ENCODE data around the gene PDCD11.
A peak's percentile ranks its signal among the peaks of the same experiment; 100 is the strongest.
"Not testable (repeated sequence)": the region's sequence is repeated elsewhere in the genome, so short reads cannot be mapped to it uniquely, and the experiment has no call there.

The PDCD11 gene

GRCh38 chr10:103472005-103472404 lies 75.6 kb downstream of the PDCD11 start:
- peak; percentile 65 for ATAC-seq
- Mint-ChIP-seq H3K9me3 (peaks cover 7% of the 10 kb centered on the region), H3K27ac (peak overlapping the region; percentile 91), H3K4me3 (peak overlapping the region; percentile 79), H3K36me3 (no peaks in the 10 kb centered on the region), H3K27me3 (no peaks in the 10 kb centered on the region), H3K4me1 (peaks cover 61% of the 10 kb centered on the region)

GRCh38 chr10:103473261-103473671 lies 76.8 kb downstream of the PDCD11 start:
- H3K36me3 Mint-ChIP-seq: no peaks in the 10 kb centered on the region
- peak overlapping the region; percentile 91 for H3K27ac Mint-ChIP-seq
- H3K4me3 Mint-ChIP-seq: no peak overlapping the region
- H3K27me3 Mint-ChIP-seq: no peaks in the 10 kb centered on the region
- peaks cover 48% of the 10 kb centered on the region for H3K4me1 Mint-ChIP-seq
- no peak for ATAC-seq
- peaks cover 7% of the 10 kb centered on the region for H3K9me3 Mint-ChIP-seq

- peaks cover 41% of the 10 kb centered on the region for H3K4me1 Mint-ChIP-seq
Observed at GRCh38 chr10:103474077-103474476, 77.7 kb downstream of the PDCD11 start.

GRCh38 chr10:103475437-103475836 lies 79.0 kb downstream of the PDCD11 start:
- Mint-ChIP-seq H3K4me3 (no peak overlapping the region), H3K27me3 (no peaks in the 10 kb centered on the region), H3K36me3 (no peaks in the 10 kb centered on the region), H3K27ac (no peak overlapping the region), H3K4me1 (peaks cover 32% of the 10 kb centered on the region), H3K9me3 (peaks cover 7% of the 10 kb centered on the region)
- no peak for ATAC-seq

More at GRCh38 chr10:103474077-103474476, 77.7 kb downstream of the PDCD11 start:
- Mint-ChIP-seq H3K4me3 (no peak overlapping the region), H3K9me3 (peaks cover 7% of the 10 kb centered on the region), H3K27ac (peak overlapping the region; percentile 4), H3K27me3 (no peaks in the 10 kb centered on the region), H3K36me3 (no peaks in the 10 kb centered on the region)
- ATAC-seq: no peak

- H3K27ac Mint-ChIP-seq: peak overlapping the region; percentile 48
- H3K27me3 Mint-ChIP-seq: no peaks in the 10 kb centered on the region
- ATAC-seq: peak; percentile 10
- no peaks in the 10 kb centered on the region for H3K36me3 Mint-ChIP-seq
- peaks cover 24% of the 10 kb centered on the region for H3K4me1 Mint-ChIP-seq
- no peak overlapping the region for H3K4me3 Mint-ChIP-seq
- peaks cover 3% of the 10 kb centered on the region for H3K9me3 Mint-ChIP-seq
Observed at GRCh38 chr10:103476046-103476768, 79.8 kb downstream of the PDCD11 start.

GRCh38 chr10:103478671-103479070 lies 82.2 kb downstream of the PDCD11 start:
- Mint-ChIP-seq H3K27ac (peak overlapping the region; percentile 16), H3K27me3 (no peaks in the 10 kb centered on the region), H3K9me3 (peaks cover 3% of the 10 kb centered on the region), H3K4me3 (no peak overlapping the region), H3K36me3 (no peaks in the 10 kb centered on the region), H3K4me1 (peaks cover 19% of the 10 kb centered on the region)
- ATAC-seq: no peak

GRCh38 chr10:103479135-103479534 lies 82.7 kb downstream of the PDCD11 start, which contains the start of gene CALHM3:
CALHM3 (minus strand) TSS chr10:103479240; CDS start chr10:103479032, 208 bp downstream.
- H3K27ac Mint-ChIP-seq: peak within 1 kb of the TSS; percentile 72
- no peak for ATAC-seq

GRCh38 chr10:103480521-103480920 lies 84.1 kb downstream of the PDCD11 start:
- Mint-ChIP-seq H3K27ac (peak overlapping the region; percentile 72), H3K9me3 (no peaks in the 10 kb centered on the region), H3K4me1 (peaks cover 13% of the 10 kb centered on the region), H3K27me3 (no peaks in the 10 kb centered on the region), H3K36me3 (no peaks in the 10 kb centered on the region), H3K4me3 (no peak overlapping the region)
- ATAC-seq: no peak

More at GRCh38 chr10:103479135-103479534, 82.7 kb downstream of the PDCD11 start, which contains the start of gene CALHM3:
- H3K27me3 Mint-ChIP-seq: no peaks in the 10 kb centered on the region
- H3K9me3 Mint-ChIP-seq: peaks cover 1% of the 10 kb centered on the region
- no peaks in the 10 kb centered on the region for H3K36me3 Mint-ChIP-seq
- no peak within 1 kb of the TSS for H3K4me3 Mint-ChIP-seq
- peaks cover 16% of the 10 kb centered on the region for H3K4me1 Mint-ChIP-seq

GRCh38 chr10:103481974-103482531 lies 85.6 kb downstream of the PDCD11 start:
- Mint-ChIP-seq H3K27me3 (no peaks in the 10 kb centered on the region), H3K36me3 (no peaks in the 10 kb centered on the region), H3K4me1 (peaks cover 13% of the 10 kb centered on the region), H3K27ac (no peak overlapping the region), H3K4me3 (no peak overlapping the region), H3K9me3 (no peaks in the 10 kb centered on the region)
- peak; percentile 82 for ATAC-seq

- H3K27me3 Mint-ChIP-seq, H3K4me3 Mint-ChIP-seq, H3K27ac Mint-ChIP-seq, ATAC-seq, H3K9me3 Mint-ChIP-seq, H3K36me3 Mint-ChIP-seq: not testable (repeated sequence)
- peaks cover 29% of the 10 kb centered on the region for H3K4me1 Mint-ChIP-seq
Observed at GRCh38 chr10:103486635-103487409, 90.4 kb downstream of the PDCD11 start.

GRCh38 chr10:103487410-103487708 lies 90.9 kb downstream of the PDCD11 start:
- Mint-ChIP-seq H3K27ac (no peak overlapping the region), H3K27me3 (peaks cover 6% of the 10 kb centered on the region), H3K4me1 (peaks cover 25% of the 10 kb centered on the region), H3K36me3 (no peaks in the 10 kb centered on the region), H3K4me3 (no peak overlapping the region), H3K9me3 (no peaks in the 10 kb centered on the region)
- ATAC-seq: no peak

GRCh38 chr10:103490986-103491314 lies 94.5 kb downstream of the PDCD11 start:
- peak; percentile 51 for ATAC-seq
- Mint-ChIP-seq H3K27me3 (peaks cover 36% of the 10 kb centered on the region), H3K9me3 (no peaks in the 10 kb centered on the region), H3K4me1 (peaks cover 43% of the 10 kb centered on the region), H3K4me3 (no peak overlapping the region), H3K27ac (peak overlapping the region; percentile 25), H3K36me3 (no peaks in the 10 kb centered on the region)

GRCh38 chr10:103491729-103492364 lies 95.4 kb downstream of the PDCD11 start:
- peaks cover 43% of the 10 kb centered on the region for H3K4me1 Mint-ChIP-seq
- peak overlapping the region; percentile 25 for H3K27ac Mint-ChIP-seq
- H3K9me3 Mint-ChIP-seq: no peaks in the 10 kb centered on the region
- ATAC-seq: no peak
- no peak overlapping the region for H3K4me3 Mint-ChIP-seq
- H3K36me3 Mint-ChIP-seq: no peaks in the 10 kb centered on the region
- peaks cover 38% of the 10 kb centered on the region for H3K27me3 Mint-ChIP-seq

GRCh38 chr10:103492655-103493261 lies 96.3 kb downstream of the PDCD11 start:
- no peak for ATAC-seq
- Mint-ChIP-seq H3K27ac (no peak overlapping the region), H3K9me3 (no peaks in the 10 kb centered on the region), H3K36me3 (no peaks in the 10 kb centered on the region), H3K4me3 (peak overlapping the region; percentile 78), H3K27me3 (peaks cover 47% of the 10 kb centered on the region), H3K4me1 (peaks cover 43% of the 10 kb centered on the region)

GRCh38 chr10:103493362-103493915 lies 97.0 kb downstream of the PDCD11 start, which contains the start of gene NEURL1:
NEURL1 (plus strand) TSS chr10:103493705; CDS start chr10:103494388, 683 bp downstream.
- H3K4me1 Mint-ChIP-seq: peaks cover 43% of the 10 kb centered on the region
- peak within 1 kb of the TSS; percentile 78 for H3K4me3 Mint-ChIP-seq
- H3K9me3 Mint-ChIP-seq: no peaks in the 10 kb centered on the region
- H3K27me3 Mint-ChIP-seq: peaks cover 47% of the 10 kb centered on the region
- H3K27ac Mint-ChIP-seq: no peak within 1 kb of the TSS
- ATAC-seq: peak; percentile 2
- no peaks in the 10 kb centered on the region for H3K36me3 Mint-ChIP-seq

Data from stimulated activated memory B cell treated with anti-CD40 and anti-IgM and Interleukin-4, amounts not matched to agents 10 μg/mL and 1 μg/mL and 100 μg/mL, for 72 hours (primary cell).